ENCODE results near the gene LRRC10B.

Gene LRRC10B

GRCh38 chr11:61533039-61533375 lies 24.5 kb downstream of the LRRC10B start:
- no peak for DNase-seq

- DNase-seq = no peak
Measured at GRCh38 chr11:61533401-61533800, 24.9 kb downstream of the LRRC10B start.

- DNase-seq = no peak
Measured at GRCh38 chr11:61534025-61534932, 25.7 kb downstream of the LRRC10B start.

- no peak for DNase-seq
Measured at GRCh38 chr11:61534933-61535839, 26.6 kb downstream of the LRRC10B start.

GRCh38 chr11:61535998-61536675 lies 27.6 kb downstream of the LRRC10B start:
- no peak for DNase-seq

GRCh38 chr11:61536676-61537270 lies 28.2 kb downstream of the LRRC10B start:
- no peak for DNase-seq

GRCh38 chr11:61537326-61537725 lies 28.8 kb downstream of the LRRC10B start:
- DNase-seq = no peak

GRCh38 chr11:61538636-61538961 lies 30.1 kb downstream of the LRRC10B start:
- no peak for DNase-seq

- no peak for DNase-seq
Measured at GRCh38 chr11:61539006-61539405, 30.5 kb downstream of the LRRC10B start.

GRCh38 chr11:61539831-61540357 lies 31.3 kb downstream of the LRRC10B start:
- DNase-seq = no peak

GRCh38 chr11:61540528-61540927 lies 32.0 kb downstream of the LRRC10B start:
- no peak for DNase-seq

GRCh38 chr11:61541598-61541997 lies 33.0 kb downstream of the LRRC10B start:
- DNase-seq = no peak

- no peak for DNase-seq
Measured at GRCh38 chr11:61542024-61542461, 33.5 kb downstream of the LRRC10B start.

- DNase-seq = no peak
Measured at GRCh38 chr11:61542705-61543104, 34.2 kb downstream of the LRRC10B start.

GRCh38 chr11:61543606-61544306 lies 35.2 kb downstream of the LRRC10B start:
- no peak for DNase-seq

- no peak for DNase-seq
Measured at GRCh38 chr11:61544466-61544865, 35.9 kb downstream of the LRRC10B start.

GRCh38 chr11:61545341-61545740 lies 36.8 kb downstream of the LRRC10B start:
- peak; percentile 7 for DNase-seq

- DNase-seq = no peak
Measured at GRCh38 chr11:61545921-61546320, 37.4 kb downstream of the LRRC10B start.

- DNase-seq = no peak
Measured at GRCh38 chr11:61546663-61547062, 38.1 kb downstream of the LRRC10B start.

- no peak for DNase-seq
Measured at GRCh38 chr11:61547246-61547645, 38.7 kb downstream of the LRRC10B start.

- DNase-seq = no peak
Measured at GRCh38 chr11:61549177-61549576, 40.6 kb downstream of the LRRC10B start.
